Peyer's patch (tissue), 4 donors: Measurements from ENCODE around the gene PRSS36. TPM values are rescaled to one million over a fixed set of nuclear protein-coding genes. Genes with fewer than 3 reads are reported as not detected.

ENCODE experiments used
- DNase-seq, 3 donors: peaks; one replicate each; pipeline ENCODE4 v3.0.0-alpha.2; 2017 to 2019
- H3K27ac ChIP-seq, 4 donors: fragments of 200-600 bp; sonication (generic); one replicate each; pipeline ENCODE4 v1.5.1; 2016 to 2019
- H3K27me3 ChIP-seq, 2 donors: fragments of 200-600 bp; sonication (generic); one replicate each; pipeline ENCODE4 v1.5.1; 2019
- H3K36me3 ChIP-seq, 3 donors: fragments of 200-600 bp; sonication (generic); one replicate each; pipeline ENCODE4 v1.5.1; 2016 to 2019
- H3K4me1 ChIP-seq, 4 donors: fragments of 200-600 bp; sonication (generic); one replicate each; pipeline ENCODE4 v1.5.1; 2016 to 2019
- H3K4me3 ChIP-seq, 4 donors: fragments of 200-600 bp; sonication (generic); 1 replicate in 3 of 4; 2 replicates in 1 of 4; pipeline ENCODE4 v1.5.1; 2016 to 2019; ENCODE audit warnings: mild to moderate bottlenecking in 1 of 4
- H3K9me3 ChIP-seq, 4 donors: fragments of 200-600 bp; sonication (generic); one replicate each; pipeline ENCODE4 v1.5.1; 2016 to 2019; ENCODE audit warnings: mild to moderate bottlenecking in 1 of 4
- POLR2A ChIP-seq, 2 donors: fragments of 450-650 bp; IDR thresholded peaks; one replicate each; pipeline ENCODE4 v1.5.1; 2017; ENCODE audit warnings: antibody characterized with exemption in 2 of 2, mild to moderate bottlenecking in 2 of 2, moderate library complexity in 2 of 2
- total RNA-seq, 4 donors: library from RNA; depleted of rRNA; stranded (reverse); fragments of >200 nt; gene quantifications; one replicate each; pipeline ENCODE4 v1.1.0, GENCODE V29; 2016
- TF ChIP-seq, protein P1 (sequence below), 6 experiments: fragments of 450-650 bp in 4 of 6; fragments of 200-600 bp in 2 of 6; sonication (generic) in 1 of 6; IDR thresholded peaks; one replicate each; pipeline ENCODE4 v1.5.1; 2017 to 2019; ENCODE audit warnings: antibody characterized with exemption in 6 of 6, mild to moderate bottlenecking in 3 of 6, moderate library complexity in 1 of 6

Gene PRSS36
- total RNA-seq, 4 donors from 2014 or later = 26.1 to 31.3 (median 28.2) TPM; not detected in 1

DNA sequence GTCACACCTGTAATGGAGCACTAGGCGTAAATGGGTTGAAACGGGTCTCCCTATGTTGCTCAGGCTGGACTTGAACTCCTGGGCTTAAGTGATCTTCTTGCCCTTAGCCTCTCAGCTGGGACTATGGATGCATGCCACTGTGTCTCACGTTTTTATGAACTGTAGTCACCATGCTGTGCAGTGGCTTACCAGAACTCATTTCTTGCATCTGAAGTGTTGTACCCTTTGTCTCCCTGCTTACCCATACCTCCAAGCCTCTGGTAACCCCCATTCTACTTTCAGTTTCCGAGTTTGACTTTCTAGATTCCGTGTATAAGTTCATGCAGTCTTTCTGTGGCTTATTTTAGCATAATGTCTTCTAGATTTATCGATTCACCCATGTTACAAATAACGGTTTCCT lies 45.0 kb upstream of the PRSS36 start:
- Histone ChIP-seq H3K4me1 (peaks cover 0 to 5% (median 0%) of the 10 kb centered on the region in 4 donors), H3K27ac (no peak overlapping the region), H3K36me3 (peaks cover 0 to 70% (median 4%) of the 10 kb centered on the region in 3 donors), H3K27me3 (no peaks in the 10 kb centered on the region), H3K4me3 (no peak overlapping the region), H3K9me3 (no peaks in the 10 kb centered on the region)
- DNase-seq = no peak
- TF ChIP-seq, protein P1, sequence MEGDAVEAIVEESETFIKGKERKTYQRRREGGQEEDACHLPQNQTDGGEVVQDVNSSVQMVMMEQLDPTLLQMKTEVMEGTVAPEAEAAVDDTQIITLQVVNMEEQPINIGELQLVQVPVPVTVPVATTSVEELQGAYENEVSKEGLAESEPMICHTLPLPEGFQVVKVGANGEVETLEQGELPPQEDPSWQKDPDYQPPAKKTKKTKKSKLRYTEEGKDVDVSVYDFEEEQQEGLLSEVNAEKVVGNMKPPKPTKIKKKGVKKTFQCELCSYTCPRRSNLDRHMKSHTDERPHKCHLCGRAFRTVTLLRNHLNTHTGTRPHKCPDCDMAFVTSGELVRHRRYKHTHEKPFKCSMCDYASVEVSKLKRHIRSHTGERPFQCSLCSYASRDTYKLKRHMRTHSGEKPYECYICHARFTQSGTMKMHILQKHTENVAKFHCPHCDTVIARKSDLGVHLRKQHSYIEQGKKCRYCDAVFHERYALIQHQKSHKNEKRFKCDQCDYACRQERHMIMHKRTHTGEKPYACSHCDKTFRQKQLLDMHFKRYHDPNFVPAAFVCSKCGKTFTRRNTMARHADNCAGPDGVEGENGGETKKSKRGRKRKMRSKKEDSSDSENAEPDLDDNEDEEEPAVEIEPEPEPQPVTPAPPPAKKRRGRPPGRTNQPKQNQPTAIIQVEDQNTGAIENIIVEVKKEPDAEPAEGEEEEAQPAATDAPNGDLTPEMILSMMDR (IDR thresholded peaks at IDR 0.05) = no peak
- TF ChIP-seq POLR2A (IDR thresholded peaks at IDR 0.05) = no peak

DNA sequence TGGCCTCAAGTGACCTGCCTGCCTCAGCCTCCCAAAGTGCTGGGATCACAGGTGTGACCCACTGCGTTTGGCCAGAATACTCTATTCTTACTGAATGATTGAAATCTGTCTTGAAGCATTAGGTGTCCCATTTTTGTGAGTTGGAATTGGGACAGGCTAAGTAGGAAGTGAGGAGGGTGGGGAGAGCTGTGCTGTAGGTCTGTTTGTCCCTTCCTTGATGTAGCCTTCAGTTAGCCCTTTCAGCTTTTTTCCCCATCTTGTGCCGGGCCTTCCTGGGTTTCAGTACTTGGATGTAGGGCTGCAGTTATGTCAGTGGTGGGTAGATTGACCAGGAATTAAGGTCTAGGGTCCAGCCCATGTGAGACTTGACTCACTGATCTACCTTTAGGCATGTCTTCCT lies 44.0 kb upstream of the PRSS36 start:
- Histone ChIP-seq H3K27me3 (no peaks in the 10 kb centered on the region), H3K27ac (no peak overlapping the region), H3K9me3 (no peaks in the 10 kb centered on the region), H3K36me3 (peaks cover 0 to 80% (median 4%) of the 10 kb centered on the region in 3 donors), H3K4me3 (no peak overlapping the region), H3K4me1 (peaks cover 0 to 4% (median 0%) of the 10 kb centered on the region in 4 donors)
- no peak for DNase-seq
- TF ChIP-seq POLR2A (IDR thresholded peaks at IDR 0.05) = no peak
- TF ChIP-seq, protein P1 (IDR thresholded peaks at IDR 0.05) = no peak

DNA sequence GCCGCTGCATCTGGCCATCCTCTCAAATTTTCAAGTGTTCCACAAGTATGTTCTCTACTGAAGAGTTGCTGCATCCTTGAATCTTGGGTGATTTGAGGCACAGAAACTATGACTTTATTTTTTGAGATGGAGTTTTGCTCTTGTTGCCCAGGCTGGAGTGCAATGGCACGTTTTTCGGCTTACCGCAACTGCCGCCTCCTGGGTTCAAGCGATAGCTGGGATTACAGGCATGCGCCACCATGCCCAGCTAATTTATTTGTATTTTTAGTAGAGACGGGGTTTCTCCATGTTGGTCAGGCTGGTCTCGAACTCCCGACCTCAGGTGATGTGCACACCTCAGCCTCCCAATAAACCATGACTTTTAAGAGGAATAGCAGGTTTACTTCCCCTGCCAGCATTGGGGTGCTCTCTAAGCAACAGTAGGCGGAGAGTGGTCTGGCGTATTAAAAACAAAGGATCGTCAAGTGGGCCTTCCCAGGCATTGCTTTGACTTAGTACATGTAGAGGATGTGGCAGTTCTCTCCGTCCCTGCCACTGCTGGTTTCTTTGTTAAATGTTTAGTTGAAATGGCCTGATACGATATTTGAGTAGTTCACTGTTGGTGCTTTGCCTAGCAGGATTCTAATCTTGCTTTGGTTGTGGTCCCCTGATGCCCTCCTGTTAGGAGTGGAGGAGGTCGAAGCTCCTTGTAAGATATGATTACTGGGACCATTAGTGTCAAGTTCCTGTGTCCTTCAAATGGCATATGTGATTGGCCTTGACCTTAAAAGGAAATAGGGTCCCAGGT lies 43.2 kb upstream of the PRSS36 start:
- no peaks in the 10 kb centered on the region for H3K9me3 ChIP-seq

DNA sequence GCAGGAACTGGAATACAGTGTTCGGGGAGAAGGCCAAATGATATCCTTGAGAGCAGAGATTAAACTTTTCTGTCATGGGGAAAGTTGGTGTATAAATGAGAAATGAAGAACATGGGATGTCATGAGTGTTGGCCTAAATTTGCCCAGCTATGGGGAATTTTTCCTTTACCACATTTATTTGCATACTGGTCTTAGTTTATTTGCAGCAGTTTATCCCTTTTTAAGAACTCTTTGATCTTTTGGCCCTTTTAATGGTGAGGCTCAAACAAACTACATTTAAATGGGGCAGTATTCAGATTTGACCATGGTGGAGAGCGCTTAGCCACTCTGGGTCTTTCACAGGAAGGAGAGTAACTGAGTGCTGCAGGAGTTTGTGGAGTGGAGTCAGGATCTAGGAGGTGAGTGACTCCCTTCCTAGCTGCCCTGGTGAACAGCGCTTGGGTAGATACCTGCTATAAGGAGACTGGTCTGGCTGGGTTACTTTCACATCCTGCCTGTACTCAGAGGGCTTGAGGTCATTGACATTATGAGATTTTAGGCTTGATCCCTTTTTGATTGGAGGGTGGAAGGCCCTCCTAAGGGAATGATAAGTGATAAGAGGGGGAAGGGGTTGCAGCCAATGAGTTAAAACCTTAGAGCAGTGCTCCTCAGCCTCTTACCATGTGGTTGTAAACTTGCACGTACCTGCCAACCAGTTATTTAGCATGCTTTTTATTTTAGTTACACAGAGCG lies 42.0 kb upstream of the PRSS36 start:
- no peak overlapping the region for H3K27ac ChIP-seq
- DNase-seq = no peak
- H3K36me3 ChIP-seq = peaks cover 0 to 96% (median 4%) of the 10 kb centered on the region in 3 donors
- no peaks in the 10 kb centered on the region for H3K4me1 ChIP-seq
- TF ChIP-seq, protein P1 (IDR thresholded peaks at IDR 0.05) = no peak
- no peak for TF ChIP-seq POLR2A (IDR thresholded peaks at IDR 0.05)
- H3K4me3 ChIP-seq = no peak overlapping the region
- no peaks in the 10 kb centered on the region for H3K9me3 ChIP-seq
- H3K27me3 ChIP-seq = no peaks in the 10 kb centered on the region

More for the DNA sequence above, 43.2 kb upstream of the PRSS36 start:
- Histone ChIP-seq H3K27me3 (no peaks in the 10 kb centered on the region), H3K4me1 (peaks cover 0 to 4% (median 0%) of the 10 kb centered on the region in 4 donors), H3K36me3 (peaks cover 0 to 84% (median 4%) of the 10 kb centered on the region in 3 donors), H3K27ac (no peak overlapping the region), H3K4me3 (no peak overlapping the region)
- no peak for DNase-seq
- TF ChIP-seq POLR2A (IDR thresholded peaks at IDR 0.05) = no peak
- TF ChIP-seq, protein P1 (IDR thresholded peaks at IDR 0.05) = no peak

DNA sequence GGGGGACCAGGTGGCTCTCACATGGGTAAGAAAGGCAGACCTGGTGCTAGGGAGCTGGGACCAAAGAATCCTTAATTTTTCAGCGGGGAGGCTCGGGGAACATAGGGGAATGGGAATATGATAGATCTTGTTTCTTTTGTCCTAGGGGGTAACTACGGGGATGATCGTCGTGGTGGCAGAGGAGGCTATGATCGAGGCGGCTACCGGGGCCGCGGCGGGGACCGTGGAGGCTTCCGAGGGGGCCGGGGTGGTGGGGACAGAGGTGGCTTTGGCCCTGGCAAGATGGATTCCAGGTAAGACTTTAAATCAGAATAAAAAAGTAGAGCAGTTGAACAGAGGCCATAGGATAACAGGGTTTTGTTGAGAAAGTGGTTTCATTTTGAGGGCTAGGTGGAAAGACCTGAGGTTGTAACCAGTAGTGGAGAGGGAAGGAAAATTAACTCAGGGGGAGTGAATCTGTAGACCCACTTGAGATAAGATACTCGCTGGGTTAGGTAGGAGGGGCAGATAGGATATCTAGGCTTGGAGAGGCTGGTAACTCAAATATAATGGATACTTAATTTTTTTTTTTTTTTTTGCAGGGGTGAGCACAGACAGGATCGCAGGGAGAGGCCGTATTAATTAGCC lies 41.1 kb upstream of the PRSS36 start:
- H3K36me3 ChIP-seq = peaks cover 0 to 100% (median 4%) of the 10 kb centered on the region in 3 donors

More for the DNA sequence above, 41.1 kb upstream of the PRSS36 start:
- no peak for DNase-seq
- Histone ChIP-seq H3K9me3 (no peaks in the 10 kb centered on the region), H3K27ac (no peak overlapping the region), H3K4me3 (no peak overlapping the region), H3K27me3 (no peaks in the 10 kb centered on the region), H3K4me1 (no peaks in the 10 kb centered on the region)
- TF ChIP-seq POLR2A (IDR thresholded peaks at IDR 0.05) = no peak
